A549 (cell line): ENCODE data around the gene ITGA2.

Source experiments
- BHLHE40 ChIP-seq: IDR thresholded peaks from 2 replicates; pipeline ENCODE4 v1.6.1; 2012; ENCODE audit warnings: low read depth, low read length, inconsistent platforms
- CBX2 ChIP-seq: fragments of 200-600 bp; sonication (generic); IDR thresholded peaks from 2 replicates; pipeline ENCODE4 v1.6.1; 2016; ENCODE audit warnings: low read depth, mild to moderate bottlenecking, borderline replicate concordance
- CTCF ChIP-seq: fragments of >200 bp; sonication (Bioruptor Twin); formaldehyde crosslinking; IDR thresholded peaks from 3 replicates; pipeline ENCODE4 v1.5.1; 2016
- RAD21 ChIP-seq, 2 experiments: fragments of >200 bp in 1 of 2; sonication (Bioruptor Twin) in 1 of 2; formaldehyde crosslinking in 1 of 2; IDR thresholded peaks in 1 of 2; conservative IDR thresholded peaks in 1 of 2; 2 replicates in 1 of 2; 3 replicates in 1 of 2; pipeline ENCODE4 v1.6.1; 2012 to 2018; ENCODE audit warnings: inconsistent platforms in 1 of 2
- SMC3 ChIP-seq: fragments of >200 bp; sonication (Bioruptor Twin); formaldehyde crosslinking; IDR thresholded peaks from 3 replicates; pipeline ENCODE4 v1.6.1; 2018; ENCODE audit warnings: inconsistent platforms
- ZC3H11A ChIP-seq: fragments of 450-650 bp; IDR thresholded peaks from 2 replicates; pipeline ENCODE4 v1.6.1; 2014; ENCODE audit warnings: antibody characterized with exemption, mild to moderate bottlenecking

- TF ChIP-seq CTCF = no peak
- TF ChIP-seq ZC3H11A = no peak
- no peak for TF ChIP-seq BHLHE40
- no peak for TF ChIP-seq CBX2
- TF ChIP-seq RAD21 (conservative IDR thresholded peaks at IDR 0.05 in 1 of 2, IDR thresholded peaks at IDR 0.05 in 1 of 2) = no peak
- no peak for TF ChIP-seq SMC3
These were observed 34.8 kb downstream of the ITGA2 start for GRCh38 chr5:53023969-53024368.
